Dendritic cell treated with granulocyte-macrophage colony-stimulating factor and Interleukin-4, amounts not matched to agents 40 ng/mL and 50 ng/mL, for 4 days (primary cell): ENCODE results near the gene HDAC1.
A peak's percentile ranks its signal among the peaks of the same experiment; 100 is the strongest.

Source experiments
- H3K27ac Mint-ChIP-seq: one replicate; pipeline ENCODE4 v1.8.0; 2022; ENCODE audit warnings: mild to moderate bottlenecking, mixed read lengths
- H3K27me3 Mint-ChIP-seq: one replicate; pipeline ENCODE4 v1.8.0; 2022; ENCODE audit warnings: mild to moderate bottlenecking, mixed read lengths
- H3K36me3 Mint-ChIP-seq: one replicate; pipeline ENCODE4 v1.8.0; 2022; ENCODE audit warnings: low read depth, mixed read lengths
- H3K4me1 Mint-ChIP-seq: one replicate; pipeline ENCODE4 v1.8.0; 2022; ENCODE audit warnings: low read depth, mixed read lengths
- H3K4me3 Mint-ChIP-seq: one replicate; pipeline ENCODE4 v1.8.0; 2022; ENCODE audit warnings: mild to moderate bottlenecking, moderate library complexity, mixed read lengths
- H3K9me3 Mint-ChIP-seq: one replicate; pipeline ENCODE4 v1.8.0; 2022; ENCODE audit warnings: mixed read lengths
- intact Hi-C: fragments of 100-400 bp; cut with micrococcal nuclease; formaldehyde crosslinking; loops from one replicate; pipeline ENCODE4 v1.15.0; 2022

HDAC1 gene

DNA sequence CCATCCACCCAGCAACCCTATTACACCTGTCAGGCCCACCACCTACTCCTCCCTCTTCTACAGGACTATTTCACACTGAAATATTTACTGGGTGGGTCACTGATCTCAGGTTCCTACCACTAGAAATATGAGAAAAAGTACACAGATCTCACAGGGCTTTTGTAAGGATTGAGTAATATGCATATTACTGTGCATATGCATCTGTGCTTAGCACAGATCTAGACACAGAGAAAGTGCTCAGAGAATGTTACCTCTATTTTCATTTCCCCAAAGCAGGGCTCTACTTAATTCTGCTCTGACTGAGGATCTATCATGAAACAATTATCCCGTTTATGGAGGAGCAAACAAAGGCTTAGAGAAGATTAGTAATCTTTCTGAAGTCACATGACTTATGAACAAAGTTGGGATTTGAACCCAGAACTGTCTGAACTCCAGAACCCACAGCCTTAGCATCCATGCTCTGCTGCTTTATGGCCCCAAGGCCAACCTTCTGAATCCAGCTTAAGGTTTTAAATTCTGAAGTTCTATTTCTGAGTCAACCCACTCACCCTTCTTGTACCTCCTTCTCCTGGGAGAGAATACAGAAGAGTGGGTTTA is 82.2 kb downstream of the HDAC1 start:
- Mint-ChIP-seq H3K9me3 (no peaks in the 10 kb centered on the region), H3K4me3 (no peak overlapping the region), H3K27me3 (no peaks in the 10 kb centered on the region), H3K27ac (no peak overlapping the region), H3K4me1 (peaks cover 9% of the 10 kb centered on the region), H3K36me3 (peaks cover 85% of the 10 kb centered on the region)
- intact Hi-C loops, result loop anchor here (10.0 kb wide), 1 partner anchor 159 kb away; no protein-coding TSS in a partner anchor

DNA sequence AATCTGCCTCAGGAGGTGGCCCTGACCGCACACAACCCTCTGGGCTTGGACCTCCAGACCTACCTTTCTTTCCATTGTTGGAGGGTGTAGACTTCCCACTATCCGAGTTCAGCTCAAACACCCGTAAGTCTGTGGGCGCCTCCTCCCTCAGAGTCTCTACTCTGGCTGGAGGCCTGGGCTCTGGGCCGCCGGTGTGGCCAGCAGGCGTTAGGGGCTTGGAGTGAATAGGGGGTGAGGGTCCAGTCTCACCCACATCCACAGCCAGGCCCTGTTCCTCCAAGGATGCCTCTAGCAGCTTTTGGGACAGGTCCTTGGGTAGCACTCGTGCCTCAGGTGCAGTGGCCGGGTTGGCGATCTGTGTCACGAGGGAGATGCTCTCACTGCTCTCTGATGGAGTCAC is 84.3 kb downstream of the HDAC1 start:
- intact Hi-C loops, result loop anchor here (10.0 kb wide), 1 partner anchor 161 kb away; no protein-coding TSS in a partner anchor

DNA sequence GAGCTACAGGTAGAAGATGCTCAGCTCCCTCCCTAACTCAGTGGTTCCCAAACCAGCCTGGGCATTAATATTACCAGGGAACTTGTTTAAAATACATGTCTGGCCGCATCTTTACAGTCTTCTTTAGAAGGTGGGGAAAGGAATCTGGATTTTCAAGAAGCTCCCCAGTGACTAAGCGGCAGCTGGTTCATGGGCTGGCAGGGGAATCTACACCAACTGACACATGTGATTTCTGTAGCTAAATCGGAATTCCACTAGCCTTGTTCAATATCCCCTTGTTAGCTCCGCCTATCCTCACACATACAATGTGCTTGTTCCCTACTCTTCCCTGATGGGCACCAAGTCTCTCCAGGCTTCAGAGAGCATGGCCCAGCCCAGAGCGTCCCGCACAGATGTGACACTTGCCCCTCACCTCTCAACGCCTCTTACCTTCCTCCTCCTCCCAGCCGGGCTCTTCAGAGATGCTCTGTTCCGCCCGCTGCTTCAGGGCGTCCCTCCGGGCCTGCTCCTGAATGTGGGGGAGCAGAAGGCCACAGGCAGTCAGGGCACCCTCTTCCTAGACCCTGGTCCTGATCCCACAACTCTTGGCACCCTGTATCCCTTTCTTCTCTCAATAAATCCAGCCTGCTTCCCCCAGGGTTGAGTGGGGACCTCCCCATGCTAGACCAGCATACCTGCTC is 85.8 kb downstream of the HDAC1 start:
- H3K9me3 Mint-ChIP-seq, result no peaks in the 10 kb centered on the region
- no peak overlapping the region for H3K27ac Mint-ChIP-seq
- no peak overlapping the region for H3K4me3 Mint-ChIP-seq
- intact Hi-C loops, result loop anchor here (10.0 kb wide), 1 partner anchor 163 kb away; no protein-coding TSS in a partner anchor
- peaks cover 95% of the 10 kb centered on the region for H3K36me3 Mint-ChIP-seq
- H3K4me1 Mint-ChIP-seq, result peaks cover 19% of the 10 kb centered on the region
- no peaks in the 10 kb centered on the region for H3K27me3 Mint-ChIP-seq

More for the DNA sequence above, 84.3 kb downstream of the HDAC1 start:
- H3K4me1 Mint-ChIP-seq, result peaks cover 26% of the 10 kb centered on the region
- no peak overlapping the region for H3K27ac Mint-ChIP-seq
- no peaks in the 10 kb centered on the region for H3K27me3 Mint-ChIP-seq
- H3K9me3 Mint-ChIP-seq, result no peaks in the 10 kb centered on the region
- H3K36me3 Mint-ChIP-seq, result peaks cover 98% of the 10 kb centered on the region
- H3K4me3 Mint-ChIP-seq, result no peak overlapping the region

DNA sequence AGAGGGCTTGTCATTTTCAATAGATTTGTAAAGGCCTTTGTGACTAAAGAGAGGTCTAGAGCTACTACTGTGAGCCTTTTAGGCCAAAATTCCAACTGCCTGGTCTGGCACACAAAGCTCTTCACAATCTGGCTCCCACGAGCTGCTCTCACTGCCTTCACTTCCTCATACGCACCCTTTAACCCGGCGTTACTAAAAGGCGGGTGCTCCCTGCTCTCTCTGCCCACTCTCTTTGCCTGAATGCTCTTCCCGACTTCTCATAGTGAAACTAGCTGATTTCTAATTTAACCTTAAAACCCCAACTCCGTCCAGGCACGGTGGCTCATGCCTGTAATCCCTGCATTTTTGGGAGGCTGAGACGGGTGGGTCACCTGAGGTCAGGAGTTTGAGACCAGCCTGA is 88.2 kb downstream of the HDAC1 start:
- intact Hi-C loops, result no loop called here
- Mint-ChIP-seq H3K4me1 (peaks cover 18% of the 10 kb centered on the region), H3K27ac (peak overlapping the region; percentile 40), H3K36me3 (peaks cover 93% of the 10 kb centered on the region), H3K9me3 (no peaks in the 10 kb centered on the region), H3K4me3 (no peak overlapping the region), H3K27me3 (no peaks in the 10 kb centered on the region)
